Ectodermal cell (in vitro differentiated cells): ENCODE measurements around the gene AHSP.

Source experiments
- H3K27ac ChIP-seq: 2 replicates; pipeline ENCODE4 v1.7.0; 2013; ENCODE audit warnings: mild to moderate bottlenecking, low read depth, low read length; ENCODE audit not compliant: insufficient read depth, poor library complexity, severe bottlenecking
- H3K27me3 ChIP-seq: 2 replicates; pipeline ENCODE4 v1.7.0; 2013; ENCODE audit warnings: mild to moderate bottlenecking, low read length; ENCODE audit not compliant: insufficient read depth, control insufficient read depth, poor library complexity, severe bottlenecking
- H3K36me3 ChIP-seq: one replicate; pipeline ENCODE4 v1.7.0; 2013; ENCODE audit warnings: low read length; ENCODE audit not compliant: control insufficient read depth, insufficient read depth
- H3K4me1 ChIP-seq: one replicate; pipeline ENCODE4 v1.7.0; 2013; ENCODE audit warnings: low read length; ENCODE audit not compliant: control insufficient read depth, insufficient read depth
- H3K4me3 ChIP-seq: 2 replicates; pipeline ENCODE4 v1.7.0; 2013; ENCODE audit warnings: low read depth, low read length, control low read depth; ENCODE audit not compliant: insufficient read depth
- H3K9me3 ChIP-seq: 2 replicates; pipeline ENCODE4 v1.7.0; 2013; ENCODE audit warnings: mild to moderate bottlenecking, low read length, moderate library complexity; ENCODE audit not compliant: control insufficient read depth
- WGBS, 2 experiments: methylation state at CpG; one replicate each; pipeline ENCODE4 v1.1.7; 2013; ENCODE audit warnings: missing lambda C conversion rate in 2 of 2; 5-methylcytosine and 5-hydroxymethylcytosine counted together

Gene AHSP

DNA sequence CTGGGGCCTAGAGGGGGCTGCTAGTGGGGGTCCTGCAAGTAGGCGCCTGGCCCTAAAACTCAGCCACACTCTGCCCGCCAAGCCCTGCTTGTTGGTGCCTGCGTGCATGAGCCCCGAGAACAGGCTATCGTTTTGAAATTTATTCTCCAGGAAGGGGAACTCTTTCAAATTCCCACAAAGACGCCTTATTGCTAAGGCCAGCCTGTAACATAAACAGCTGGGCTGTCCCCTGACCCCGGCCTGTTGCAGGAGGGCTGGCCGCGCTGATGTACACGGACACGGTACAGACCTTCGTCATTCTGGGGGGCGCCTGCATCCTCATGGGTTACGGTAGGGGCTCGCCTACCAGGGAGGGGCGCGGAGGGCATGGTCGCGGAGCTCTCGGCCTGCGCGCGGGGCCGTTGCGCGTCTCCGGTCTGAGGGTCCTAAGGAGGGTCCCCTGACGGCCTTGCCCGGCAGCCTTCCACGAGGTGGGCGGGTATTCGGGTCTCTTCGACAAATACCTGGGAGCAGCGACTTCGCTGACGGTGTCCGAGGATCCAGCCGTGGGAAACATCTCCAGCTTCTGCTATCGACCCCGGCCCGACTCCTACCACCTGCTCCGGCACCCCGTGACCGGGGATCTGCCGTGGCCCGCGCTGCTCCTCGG is 40.5 kb upstream of the AHSP start:
- 10 to 12% methylated on average over 48 of the region's 48 CpGs for WGBS, 2 experiments
- no peaks in the 10 kb centered on the region for H3K9me3 ChIP-seq
- H3K27ac ChIP-seq: no peak overlapping the region
- peak overlapping the region; percentile 48 for H3K4me3 ChIP-seq
- peaks cover 5% of the 10 kb centered on the region for H3K4me1 ChIP-seq
- peaks cover 59% of the 10 kb centered on the region for H3K27me3 ChIP-seq
- no peaks in the 10 kb centered on the region for H3K36me3 ChIP-seq

DNA sequence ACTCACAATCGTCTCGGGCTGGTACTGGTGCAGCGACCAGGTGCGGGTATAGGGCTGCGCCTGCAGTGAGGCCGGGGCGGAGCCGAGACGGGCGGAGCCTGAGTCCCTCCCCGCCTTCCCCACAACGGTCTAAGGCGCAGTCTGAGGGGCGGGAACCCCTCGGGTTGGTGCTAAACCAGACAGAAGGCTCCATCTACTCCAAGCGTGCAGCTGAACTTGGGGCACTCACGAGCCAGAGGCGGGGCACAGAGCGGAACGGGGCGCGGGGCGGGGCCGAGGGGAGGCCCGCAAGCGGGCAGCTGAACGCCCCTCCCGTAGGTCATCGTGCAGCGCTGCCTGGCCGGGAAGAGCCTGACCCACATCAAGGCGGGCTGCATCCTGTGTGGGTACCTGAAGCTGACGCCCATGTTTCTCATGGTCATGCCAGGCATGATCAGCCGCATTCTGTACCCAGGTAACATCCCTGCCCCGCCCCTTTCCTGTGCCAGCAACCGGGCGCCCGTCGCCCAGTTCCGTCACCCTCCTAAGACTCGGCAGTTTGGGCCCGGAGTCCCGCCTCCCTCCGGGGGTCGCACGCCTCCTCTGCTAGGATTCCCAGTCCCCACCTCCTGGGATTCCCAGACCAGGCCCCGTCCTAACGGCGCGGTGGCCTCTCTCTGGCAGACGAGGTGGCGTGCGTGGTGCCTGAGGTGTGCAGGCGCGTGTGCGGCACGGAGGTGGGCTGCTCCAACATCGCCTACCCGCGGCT is 39.8 kb upstream of the AHSP start:
- WGBS, 2 experiments: 2% methylated on average over 60 of the region's 60 CpGs
- peaks cover 58% of the 10 kb centered on the region for H3K27me3 ChIP-seq
- H3K9me3 ChIP-seq: no peaks in the 10 kb centered on the region

DNA sequence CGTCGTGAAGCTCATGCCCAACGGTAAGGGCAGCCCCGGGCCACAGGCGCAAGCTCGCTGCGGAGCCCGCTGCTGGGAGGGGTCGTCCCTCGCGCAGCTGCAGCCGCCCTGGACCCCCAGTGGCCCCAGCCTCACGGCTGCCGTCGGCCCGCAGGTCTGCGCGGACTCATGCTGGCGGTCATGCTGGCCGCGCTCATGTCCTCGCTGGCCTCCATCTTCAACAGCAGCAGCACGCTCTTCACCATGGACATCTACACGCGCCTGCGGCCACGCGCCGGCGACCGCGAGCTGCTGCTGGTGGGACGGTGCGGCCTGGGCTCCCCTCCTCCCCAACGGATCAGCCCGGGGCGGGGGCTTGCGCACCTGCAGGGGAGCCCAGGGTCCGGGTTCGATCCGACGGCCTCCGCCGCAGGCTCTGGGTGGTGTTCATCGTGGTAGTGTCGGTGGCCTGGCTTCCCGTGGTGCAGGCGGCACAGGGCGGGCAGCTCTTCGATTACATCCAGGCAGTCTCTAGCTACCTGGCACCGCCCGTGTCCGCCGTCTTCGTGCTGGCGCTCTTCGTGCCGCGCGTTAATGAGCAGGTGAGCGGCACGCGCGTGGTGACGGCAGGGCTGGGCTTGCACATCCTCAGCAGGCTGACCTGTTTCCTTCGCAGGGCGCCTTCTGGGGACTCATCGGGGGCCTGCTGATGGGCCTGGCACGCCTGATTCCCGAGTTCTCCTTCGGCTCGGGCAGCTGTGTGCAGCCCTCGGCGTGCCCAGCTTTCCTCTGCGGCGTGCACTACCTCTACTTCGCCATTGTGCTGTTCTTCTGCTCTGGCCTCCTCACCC is 39.0 kb upstream of the AHSP start:
- Histone ChIP-seq H3K9me3 (no peaks in the 10 kb centered on the region), H3K27ac (no peak overlapping the region), H3K4me1 (peaks cover 5% of the 10 kb centered on the region), H3K36me3 (no peaks in the 10 kb centered on the region), H3K27me3 (peaks cover 55% of the 10 kb centered on the region), H3K4me3 (peak overlapping the region; percentile 48)
- WGBS, 2 experiments: 58 to 60% methylated on average over 77 of the region's 77 CpGs

More for the DNA sequence above, 39.8 kb upstream of the AHSP start:
- H3K4me3 ChIP-seq: peak overlapping the region; percentile 48
- H3K36me3 ChIP-seq: no peaks in the 10 kb centered on the region
- no peak overlapping the region for H3K27ac ChIP-seq
- H3K4me1 ChIP-seq: peaks cover 5% of the 10 kb centered on the region

DNA sequence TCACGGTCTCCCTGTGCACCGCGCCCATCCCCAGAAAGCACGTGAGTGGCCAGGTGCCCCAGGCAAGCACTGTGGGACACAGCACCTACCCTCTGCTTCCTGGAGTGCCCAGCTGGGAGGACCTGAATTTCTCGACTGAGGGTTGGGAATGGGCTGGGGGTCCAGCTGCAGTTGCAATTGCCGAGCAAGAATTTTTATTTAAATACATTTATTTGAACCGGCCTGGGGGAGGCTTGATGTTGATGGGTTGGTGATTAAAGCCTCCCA is 38.5 kb upstream of the AHSP start:
- H3K27ac ChIP-seq: no peak overlapping the region
- H3K9me3 ChIP-seq: no peaks in the 10 kb centered on the region
- H3K4me3 ChIP-seq: no peak overlapping the region
- WGBS, 2 experiments: 91 to 96% methylated on average over 7 of the region's 7 CpGs
- H3K27me3 ChIP-seq: peaks cover 55% of the 10 kb centered on the region
- peaks cover 5% of the 10 kb centered on the region for H3K4me1 ChIP-seq
- no peaks in the 10 kb centered on the region for H3K36me3 ChIP-seq

DNA sequence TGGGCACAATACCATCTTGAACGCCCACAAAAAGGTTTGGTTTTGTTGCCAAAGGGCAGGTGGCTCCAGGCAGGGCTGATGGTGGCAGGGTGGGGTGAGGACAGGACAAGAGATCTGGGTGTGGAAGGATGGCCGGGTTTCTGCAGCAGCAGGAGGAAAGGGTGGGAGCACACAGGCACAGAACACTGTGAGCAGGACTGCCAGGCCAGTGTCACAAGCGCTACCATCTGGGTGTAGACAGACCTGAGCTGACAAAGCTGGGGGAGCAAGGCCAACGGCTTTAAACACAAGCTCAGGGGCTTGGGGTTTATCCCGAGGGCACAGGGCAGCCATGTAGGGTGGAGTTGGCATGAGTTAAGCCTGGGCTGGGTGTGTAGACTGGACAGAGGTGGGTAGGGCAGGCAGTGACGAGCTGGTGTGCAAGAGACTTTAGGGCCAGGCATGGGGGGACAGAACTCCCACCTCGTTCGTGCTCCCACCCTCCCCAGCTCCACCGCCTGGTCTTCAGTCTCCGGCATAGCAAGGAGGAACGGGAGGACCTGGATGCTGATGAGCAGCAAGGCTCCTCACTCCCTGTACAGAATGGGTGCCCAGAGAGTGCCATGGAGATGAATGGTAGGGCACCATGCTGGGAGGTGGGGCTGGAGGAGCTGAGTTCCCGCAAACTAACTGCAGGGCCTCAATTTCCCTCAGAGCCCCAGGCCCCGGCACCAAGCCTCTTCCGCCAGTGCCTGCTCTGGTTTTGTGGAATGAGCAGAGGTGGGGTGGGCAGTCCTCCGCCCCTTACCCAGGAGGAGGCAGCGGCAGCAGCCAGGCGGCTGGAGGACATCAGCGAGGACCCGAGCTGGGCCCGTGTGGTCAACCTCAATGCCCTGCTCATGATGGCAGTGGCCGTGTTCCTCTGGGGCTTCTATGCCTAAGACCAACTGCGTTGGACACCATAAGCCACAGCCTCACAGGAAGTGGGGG is 37.8 kb upstream of the AHSP start:
- Histone ChIP-seq H3K4me1 (peaks cover 5% of the 10 kb centered on the region), H3K9me3 (no peaks in the 10 kb centered on the region), H3K27ac (no peak overlapping the region), H3K36me3 (no peaks in the 10 kb centered on the region), H3K4me3 (no peak overlapping the region), H3K27me3 (peaks cover 50% of the 10 kb centered on the region)
- WGBS, 2 experiments: 94 to 97% methylated on average over 22 of the region's 22 CpGs

DNA sequence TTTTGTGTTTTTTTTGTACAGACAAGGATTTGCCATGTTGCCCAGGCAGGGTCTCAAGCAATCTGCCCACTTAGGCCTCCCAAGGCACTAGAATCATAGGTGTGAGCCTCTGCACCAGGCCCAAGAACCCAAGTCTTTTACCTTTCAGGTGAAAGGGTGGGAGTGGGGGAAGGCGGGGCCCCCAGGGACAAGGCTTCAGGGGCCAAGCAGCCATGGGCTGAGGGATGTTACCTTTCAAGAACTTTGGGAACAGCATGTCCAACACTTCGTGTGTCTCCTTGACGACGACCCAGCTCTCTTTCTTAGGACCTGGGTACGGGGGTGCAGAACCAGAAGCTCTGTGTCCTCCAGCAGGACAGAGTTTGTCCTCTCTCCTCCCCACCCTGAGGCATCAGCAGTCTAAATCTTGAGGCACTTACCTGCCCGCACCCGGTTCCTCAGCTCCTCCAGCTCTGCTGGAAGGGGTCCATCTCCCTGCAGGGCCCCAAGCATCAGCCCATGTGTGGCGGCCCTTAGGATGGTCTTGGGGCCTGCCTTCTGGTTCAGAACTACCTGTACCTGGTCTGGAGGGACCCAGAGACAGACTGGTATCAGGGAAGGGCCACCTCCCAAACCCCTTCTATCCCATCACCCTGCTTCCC is 35.8 kb upstream of the AHSP start:
- no peaks in the 10 kb centered on the region for H3K9me3 ChIP-seq
- H3K27me3 ChIP-seq: peaks cover 30% of the 10 kb centered on the region
- peaks cover 5% of the 10 kb centered on the region for H3K4me1 ChIP-seq
- no peak overlapping the region for H3K27ac ChIP-seq
- H3K4me3 ChIP-seq: no peak overlapping the region
- 92 to 96% methylated on average over 8 of the region's 8 CpGs for WGBS, 2 experiments
- peaks cover 6% of the 10 kb centered on the region for H3K36me3 ChIP-seq

DNA sequence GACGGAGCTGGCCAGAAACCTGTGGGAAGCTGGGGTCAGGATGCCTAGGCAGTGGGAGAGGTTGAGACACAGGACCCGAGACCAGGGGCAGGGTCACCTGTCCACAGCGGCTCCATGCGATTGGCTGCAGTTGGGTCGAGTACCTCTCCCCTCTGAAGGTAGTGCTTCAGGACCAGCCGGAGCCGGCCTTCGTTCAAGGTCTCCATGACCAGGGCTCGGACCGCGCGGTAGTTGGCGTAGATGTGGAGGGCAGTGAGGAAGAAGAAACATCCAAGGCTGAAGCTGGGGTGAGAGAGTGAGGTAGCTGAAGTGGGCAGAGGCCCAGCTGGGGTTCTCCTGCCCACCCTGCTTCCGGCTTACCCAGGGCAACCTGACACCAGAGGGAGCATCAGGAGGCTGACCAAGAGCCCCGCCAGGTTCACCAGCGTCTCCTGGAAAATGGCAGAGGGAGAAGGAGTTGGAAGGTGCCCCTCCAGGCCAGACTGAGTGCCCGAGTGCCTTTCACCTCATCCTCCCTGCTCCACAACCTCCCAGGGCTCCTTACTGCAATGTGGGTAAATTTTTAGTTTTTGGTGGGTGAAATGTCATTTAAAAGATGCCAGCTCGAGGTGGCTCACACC is 34.1 kb upstream of the AHSP start:
- Histone ChIP-seq H3K9me3 (no peaks in the 10 kb centered on the region), H3K27ac (no peak overlapping the region), H3K4me3 (no peak overlapping the region), H3K36me3 (peaks cover 6% of the 10 kb centered on the region), H3K4me1 (no peaks in the 10 kb centered on the region), H3K27me3 (peaks cover 12% of the 10 kb centered on the region)
- WGBS, 2 experiments: 93 to 94% methylated on average over 18 of the region's 18 CpGs

DNA sequence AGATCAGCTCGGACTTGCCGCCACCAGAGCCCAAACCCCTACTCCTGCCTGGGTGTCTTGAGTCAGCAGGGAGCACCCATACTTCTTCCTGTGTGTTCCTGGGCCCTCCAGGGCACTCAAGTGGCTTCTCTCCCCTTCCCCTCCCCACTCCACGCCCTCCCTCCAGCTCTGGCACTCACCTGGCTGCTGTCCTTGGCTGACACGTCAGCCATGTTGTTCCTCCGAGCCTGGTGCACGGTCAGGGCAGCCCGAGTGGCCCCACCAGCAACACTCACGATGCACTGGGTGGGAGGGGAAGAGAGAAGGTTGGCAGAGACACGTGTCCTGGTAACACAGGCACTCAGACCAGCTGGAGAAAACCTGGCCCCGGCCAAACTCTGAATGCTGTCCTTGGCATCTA is 31.0 kb upstream of the AHSP start:
- Histone ChIP-seq H3K27ac (no peak overlapping the region), H3K9me3 (no peaks in the 10 kb centered on the region), H3K27me3 (no peaks in the 10 kb centered on the region), H3K4me1 (no peaks in the 10 kb centered on the region), H3K36me3 (peaks cover 6% of the 10 kb centered on the region), H3K4me3 (no peak overlapping the region)
- 93 to 94% methylated on average over 10 of the region's 10 CpGs for WGBS, 2 experiments

DNA sequence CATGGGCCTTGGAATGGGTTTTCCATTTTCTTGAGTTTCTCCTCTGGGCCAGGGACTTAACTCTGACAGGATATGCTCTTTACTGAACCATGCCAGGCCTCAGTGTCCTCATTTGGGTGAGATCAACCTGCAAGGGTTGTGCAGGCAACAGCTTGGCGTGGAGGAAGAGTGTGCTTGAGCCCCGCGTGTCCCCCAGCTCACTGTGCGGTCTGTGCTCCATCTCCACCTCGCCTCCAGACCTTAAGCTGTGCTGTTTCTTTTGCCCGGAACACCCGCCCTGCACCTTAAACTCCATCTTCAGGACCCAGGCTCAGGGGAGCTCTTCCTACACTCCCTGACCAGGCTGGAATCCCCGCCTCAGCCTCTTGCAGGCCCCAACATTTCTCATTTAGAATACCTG is 29.2 kb upstream of the AHSP start:
- 93% methylated on average over 8 of the region's 8 CpGs for WGBS, 2 experiments
- no peak overlapping the region for H3K4me3 ChIP-seq
- H3K27ac ChIP-seq: no peak overlapping the region
- H3K9me3 ChIP-seq: no peaks in the 10 kb centered on the region
- H3K4me1 ChIP-seq: no peaks in the 10 kb centered on the region
- peaks cover 6% of the 10 kb centered on the region for H3K36me3 ChIP-seq
- H3K27me3 ChIP-seq: no peaks in the 10 kb centered on the region
